NCI-H345 (cell line): ENCODE data around the gene KCNN3.
A peak's percentile ranks its signal among the peaks of the same experiment; 100 is the strongest.

Experiments used
- DNase-seq: peaks from one replicate; lab custom pipeline; 2025; lab: John Stamatoyannopoulos, UW

The KCNN3 gene

DNA sequence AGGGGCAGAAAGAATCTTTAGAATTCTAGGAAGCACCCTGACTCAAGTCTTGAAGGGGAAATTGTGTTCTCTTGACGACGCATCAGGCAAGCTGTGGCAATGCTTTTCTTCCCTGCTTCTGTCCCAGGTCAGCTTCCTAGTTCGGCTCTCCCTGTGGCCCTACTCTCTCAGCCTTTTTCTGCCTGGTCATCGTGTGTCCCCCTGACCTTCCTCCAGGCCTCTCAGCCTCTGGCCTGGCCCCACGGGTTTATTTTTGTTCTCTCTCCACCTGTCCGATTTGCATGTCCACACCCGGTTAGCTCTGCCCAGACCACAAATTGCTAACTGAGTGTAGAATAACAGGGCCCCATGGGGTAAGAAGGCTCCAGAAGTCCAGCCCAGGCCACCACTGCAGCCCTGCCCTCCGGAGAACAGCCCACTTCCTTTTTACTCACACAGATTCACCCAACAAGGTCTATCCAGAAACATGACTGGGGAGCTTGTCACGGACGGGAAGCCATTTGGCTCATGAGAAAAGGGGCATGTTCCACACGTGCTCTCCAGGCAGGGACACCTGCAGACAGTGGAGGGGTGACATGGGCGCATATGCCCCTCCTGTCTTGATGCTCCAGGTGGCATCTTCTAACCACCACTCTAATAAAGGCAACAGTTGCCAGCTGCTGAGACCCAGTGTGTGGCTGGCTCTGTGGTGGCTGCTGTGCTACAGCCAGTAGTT is 9.8 kb downstream of the KCNN3 start:
- DNase-seq = no peak

GRCh38 chr1:154859786-154860155 is 10.3 kb downstream of the KCNN3 start:
- no peak for DNase-seq

GRCh38 chr1:154859151-154859785 is 10.8 kb downstream of the KCNN3 start:
- no peak for DNase-seq

GRCh38 chr1:154857441-154858215 is 12.5 kb downstream of the KCNN3 start:
- no peak for DNase-seq

GRCh38 chr1:154857022-154857421 is 13.1 kb downstream of the KCNN3 start:
- DNase-seq = no peak

GRCh38 chr1:154856544-154856943 is 13.5 kb downstream of the KCNN3 start:
- DNase-seq = no peak

DNA sequence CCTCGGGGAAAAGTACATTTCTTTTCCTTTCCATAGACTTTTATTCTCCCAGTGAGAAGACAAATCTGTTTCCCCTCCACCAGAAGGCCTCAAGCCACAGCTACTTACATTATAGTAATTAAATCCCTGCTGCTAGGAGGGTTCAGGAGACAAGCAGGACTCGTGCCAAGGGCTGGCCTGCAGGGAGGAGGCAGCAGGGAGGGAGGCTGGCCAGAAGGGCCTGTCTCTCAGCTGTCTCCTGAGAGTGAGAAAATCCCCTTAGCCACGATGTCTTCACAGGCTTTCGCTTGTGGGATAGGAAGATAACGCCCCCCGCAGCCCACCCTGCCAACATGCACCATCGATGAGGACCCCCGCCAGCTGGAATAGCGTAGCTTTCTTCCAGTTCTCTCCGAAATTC is 14.0 kb downstream of the KCNN3 start:
- DNase-seq = peak; percentile 36

- DNase-seq = peak; percentile 50
These were observed 14.8 kb downstream of the KCNN3 start for GRCh38 chr1:154855186-154855851.

DNA sequence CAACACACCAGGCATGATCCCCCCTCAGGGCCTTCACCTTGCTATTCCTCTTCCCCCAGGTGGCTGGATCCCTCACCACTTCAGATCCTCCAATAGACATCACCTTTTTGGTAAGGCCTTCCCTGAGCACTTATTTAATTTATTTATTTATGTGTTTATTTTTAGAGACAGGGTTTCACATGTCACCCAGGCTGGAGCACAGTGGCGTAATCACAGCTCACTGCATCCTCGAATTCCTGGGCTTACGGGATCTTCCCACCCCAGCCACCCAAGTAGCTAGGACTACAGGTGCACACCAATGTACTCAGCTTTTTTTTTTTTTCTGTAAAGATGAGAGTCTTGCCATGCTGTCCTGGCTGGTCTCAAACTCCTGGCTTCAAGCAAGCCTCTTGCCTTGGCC is 17.2 kb downstream of the KCNN3 start:
- no peak for DNase-seq

GRCh38 chr1:154851392-154852177 is 18.5 kb downstream of the KCNN3 start:
- DNase-seq = no peak

DNA sequence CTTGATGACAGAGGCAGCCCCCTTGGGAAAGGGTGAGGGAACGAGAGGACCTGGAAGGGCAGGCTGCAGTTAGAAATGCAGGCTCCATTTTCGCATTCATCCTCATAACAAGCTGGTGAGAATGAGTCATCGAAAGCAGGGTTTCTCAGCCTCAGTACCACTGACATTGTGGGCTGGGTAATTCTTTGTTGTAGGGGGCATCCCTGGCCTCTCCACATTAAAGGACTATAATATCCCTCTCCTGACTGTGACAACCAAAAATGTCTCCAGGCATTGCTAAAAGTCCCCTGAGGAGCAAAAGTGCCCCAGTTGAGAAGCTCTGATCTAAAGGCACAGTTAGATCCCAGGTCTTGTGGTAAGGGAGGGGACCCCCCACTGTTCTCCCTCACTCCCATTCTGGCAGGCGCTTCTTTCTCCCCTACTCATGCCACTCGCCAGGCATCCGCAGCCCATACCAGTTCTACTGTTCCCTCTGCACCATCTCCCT is 20.4 kb downstream of the KCNN3 start:
- no peak for DNase-seq

DNA sequence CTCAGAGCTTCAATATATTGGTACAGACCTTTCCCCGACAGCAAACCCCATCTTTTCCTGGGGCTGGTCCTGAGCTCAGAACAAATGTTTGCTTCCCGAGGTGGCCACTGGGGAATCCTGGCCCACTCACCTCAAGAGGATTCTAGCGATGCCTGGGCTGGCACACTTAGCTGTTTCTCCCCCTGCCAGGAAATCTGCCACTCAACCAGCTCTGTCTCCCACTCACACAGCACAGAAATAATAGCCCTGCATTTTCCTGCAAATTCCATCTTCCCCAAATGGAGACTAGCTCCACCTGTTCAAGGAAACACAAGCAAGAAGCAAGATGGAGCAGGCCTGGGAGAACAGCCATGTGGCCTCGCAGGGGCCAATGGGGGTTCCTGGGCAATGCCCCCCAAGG is 21.1 kb downstream of the KCNN3 start:
- no peak for DNase-seq

DNA sequence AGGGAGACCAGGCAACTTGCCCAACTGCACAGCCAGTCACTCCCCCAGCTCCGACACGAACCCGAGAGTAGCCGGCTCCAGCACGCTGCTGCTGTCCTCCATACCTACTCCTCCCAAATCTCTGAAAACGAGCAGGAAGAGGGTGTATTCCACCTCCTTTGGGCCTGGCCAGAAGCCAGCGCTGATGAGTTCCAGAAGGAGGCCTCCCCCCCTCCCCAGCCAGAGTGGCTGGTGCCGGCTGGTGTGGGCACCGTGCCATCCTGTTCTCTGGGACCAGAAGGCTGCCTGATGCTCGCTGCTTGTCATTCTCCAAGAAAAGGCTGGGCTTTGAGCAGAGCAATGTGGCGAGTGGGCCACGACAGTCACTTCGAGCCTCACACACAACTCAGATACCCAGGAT is 22.2 kb downstream of the KCNN3 start:
- peak; percentile 92 for DNase-seq

- DNase-seq = no peak
These were observed 23.3 kb downstream of the KCNN3 start for GRCh38 chr1:154846565-154847442.

- DNase-seq = no peak
These were observed 24.2 kb downstream of the KCNN3 start for GRCh38 chr1:154845879-154846278.

DNA sequence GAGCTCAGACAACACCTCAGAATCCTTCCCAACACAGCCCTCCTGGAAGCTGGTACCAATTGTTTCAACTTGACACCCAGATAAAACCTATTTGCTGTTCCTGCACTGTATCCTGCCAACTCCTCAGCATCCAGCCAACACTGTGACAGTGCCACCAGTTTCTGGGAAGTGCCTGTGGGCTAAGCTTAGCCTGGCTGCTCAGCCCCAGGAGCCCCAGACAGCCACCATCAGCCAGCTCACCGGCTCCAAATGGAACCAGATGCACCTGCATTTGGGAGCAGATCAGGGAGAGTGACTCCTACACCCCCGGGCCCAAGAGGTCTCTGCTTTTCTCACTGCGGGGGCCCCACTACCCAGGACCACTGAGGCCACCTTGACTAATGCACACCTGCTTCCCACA is 24.9 kb downstream of the KCNN3 start:
- no peak for DNase-seq

DNA sequence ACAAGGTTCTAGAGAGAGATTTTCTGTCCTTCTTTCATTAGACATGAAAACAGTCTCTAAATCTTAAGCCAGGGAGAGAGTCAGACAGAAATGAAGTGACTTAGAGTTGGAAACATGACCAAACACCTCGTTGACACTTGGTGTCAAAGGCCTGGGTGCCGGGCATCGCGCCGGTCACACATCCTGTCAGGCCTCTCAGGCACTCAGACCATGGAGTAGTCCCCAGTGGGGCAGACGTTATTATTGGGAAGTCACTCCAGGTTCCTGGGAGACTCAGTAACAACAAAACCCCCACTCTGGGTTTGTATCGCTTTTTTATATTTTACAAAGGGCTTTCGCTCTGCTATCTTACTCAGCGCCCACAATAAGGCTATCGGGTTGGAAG is 25.8 kb downstream of the KCNN3 start:
- DNase-seq = no peak

- no peak for DNase-seq
These were observed 26.3 kb downstream of the KCNN3 start for GRCh38 chr1:154843636-154844296.

GRCh38 chr1:154842635-154843034 is 27.4 kb downstream of the KCNN3 start:
- DNase-seq = no peak

DNA sequence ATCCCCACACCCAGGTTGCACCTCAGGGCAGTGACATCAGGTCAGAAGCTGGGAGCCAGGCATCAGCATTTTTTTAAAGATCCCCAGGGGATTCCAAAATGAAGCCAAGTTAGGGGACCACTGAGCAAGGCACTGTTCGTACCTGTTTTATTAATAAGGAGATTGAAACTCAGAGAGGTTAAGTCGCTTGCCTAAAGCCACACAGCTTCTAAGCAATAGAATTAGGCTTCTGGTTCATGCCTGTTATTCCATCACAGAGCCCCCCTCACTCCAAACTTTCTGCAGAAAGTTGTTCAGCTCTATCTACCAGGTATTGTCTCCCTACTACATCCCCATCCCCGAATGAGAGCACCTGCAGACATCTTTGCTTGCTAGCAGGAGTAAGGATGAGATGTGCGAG is 28.7 kb downstream of the KCNN3 start:
- DNase-seq = no peak
